COLO829 (cell line): ENCODE results near the gene GDE1.
"Not testable (repeated sequence)": the region's sequence is repeated elsewhere in the genome, so short reads cannot be mapped to it uniquely, and the experiment has no call there.

ENCODE experiments used
- DNase-seq: peaks from one replicate; pipeline ENCODE4 v3.0.0; 2012; ENCODE audit warnings: low spot score

The GDE1 gene, protein sequence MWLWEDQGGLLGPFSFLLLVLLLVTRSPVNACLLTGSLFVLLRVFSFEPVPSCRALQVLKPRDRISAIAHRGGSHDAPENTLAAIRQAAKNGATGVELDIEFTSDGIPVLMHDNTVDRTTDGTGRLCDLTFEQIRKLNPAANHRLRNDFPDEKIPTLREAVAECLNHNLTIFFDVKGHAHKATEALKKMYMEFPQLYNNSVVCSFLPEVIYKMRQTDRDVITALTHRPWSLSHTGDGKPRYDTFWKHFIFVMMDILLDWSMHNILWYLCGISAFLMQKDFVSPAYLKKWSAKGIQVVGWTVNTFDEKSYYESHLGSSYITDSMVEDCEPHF

GRCh38 chr16:19521471-19522396 is at the start of gene GDE1:
Gene GDE1 (minus strand): TSS chr16:19522098. CDS start chr16:19521964, 134 bp downstream.
- DNase-seq, result peak; percentile 90

GRCh38 chr16:19567560-19567959 is 45.7 kb upstream of the GDE1 start:
- no peak for DNase-seq

- DNase-seq, result no peak
Measured at GRCh38 chr16:19566362-19566761, 44.5 kb upstream of the GDE1 start.

GRCh38 chr16:19563377-19563776 is 41.5 kb upstream of the GDE1 start:
- no peak for DNase-seq

DNA sequence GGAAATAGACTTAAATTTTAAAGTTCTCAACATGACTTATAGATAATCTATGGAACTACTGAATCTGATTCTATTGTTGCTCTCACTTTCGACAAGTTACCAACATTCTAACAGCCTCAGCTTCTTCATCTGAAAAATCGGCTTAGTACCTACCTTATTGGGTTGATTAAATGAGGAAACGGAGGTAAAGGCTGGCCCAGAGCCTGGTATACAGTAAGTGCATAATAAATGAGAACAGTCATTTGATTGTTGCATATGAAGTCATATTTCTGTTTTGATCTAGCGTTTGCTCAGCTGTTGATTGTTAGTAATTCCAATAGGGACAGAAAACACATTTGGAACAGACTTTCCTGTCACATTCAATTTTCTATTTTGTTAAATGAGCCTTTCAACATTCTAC is 38.2 kb upstream of the GDE1 start:
- DNase-seq, result no peak

DNA sequence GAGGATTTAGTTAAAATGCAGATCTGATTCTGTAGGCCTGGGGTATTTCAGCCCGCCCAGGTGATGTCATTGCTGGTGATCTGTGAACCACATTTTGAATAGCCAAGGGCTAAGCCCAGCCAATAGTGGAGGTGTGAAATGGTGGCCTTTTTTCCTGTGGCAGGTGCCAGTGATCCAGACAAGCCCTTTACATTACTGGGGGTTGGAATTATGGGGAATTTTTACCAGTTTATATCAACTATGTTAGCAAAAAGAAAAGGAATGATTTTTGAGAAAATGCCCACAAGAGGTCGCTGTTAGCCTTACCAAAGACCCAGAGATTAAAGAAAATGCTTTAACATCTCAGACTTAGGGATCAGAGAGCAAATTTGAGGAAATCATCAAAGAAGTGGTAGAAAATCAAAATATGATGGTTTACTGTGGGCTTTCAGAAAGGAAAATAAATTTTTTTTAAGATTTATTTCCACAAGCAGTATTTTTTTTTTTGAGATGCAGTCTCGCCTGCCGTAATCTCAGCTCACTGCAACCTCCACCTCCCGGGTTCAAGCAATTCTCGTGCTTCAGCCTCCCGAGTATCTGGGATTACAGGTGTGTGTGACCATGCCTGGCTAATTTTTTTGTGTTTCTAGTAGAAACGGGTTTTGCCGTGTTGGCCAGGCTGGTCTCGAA is 37.5 kb upstream of the GDE1 start:
- DNase-seq, result peak; percentile 52

GRCh38 chr16:19555938-19556771 is 34.3 kb upstream of the GDE1 start:
- peak; percentile 13 for DNase-seq

- peak; percentile 97 for DNase-seq
Measured at GRCh38 chr16:19555186-19555937, 33.5 kb upstream of the GDE1 start, which contains the start of gene VPS35L. Gene VPS35L (plus strand): TSS chr16:19555703. CDS start chr16:19555730, 27 bp downstream.

DNA sequence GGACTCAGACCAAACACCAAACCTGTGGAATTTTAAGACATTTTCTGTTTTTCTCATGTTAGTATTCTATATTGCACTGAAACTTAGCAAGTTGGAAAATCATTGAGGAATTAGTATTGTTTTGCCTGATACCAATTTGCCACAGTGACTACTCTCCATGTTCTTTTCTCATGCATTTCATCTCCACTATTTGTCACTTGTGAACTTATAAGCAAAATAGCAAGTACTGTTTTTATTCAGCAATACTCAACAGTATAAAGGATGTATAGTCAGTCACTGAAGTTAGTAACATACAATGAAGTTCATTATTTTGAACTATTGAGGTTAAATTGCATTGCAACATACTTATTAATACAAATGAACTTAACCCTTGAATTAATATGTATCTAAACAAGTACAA is 27.8 kb upstream of the GDE1 start:
- DNase-seq, result no peak

DNA sequence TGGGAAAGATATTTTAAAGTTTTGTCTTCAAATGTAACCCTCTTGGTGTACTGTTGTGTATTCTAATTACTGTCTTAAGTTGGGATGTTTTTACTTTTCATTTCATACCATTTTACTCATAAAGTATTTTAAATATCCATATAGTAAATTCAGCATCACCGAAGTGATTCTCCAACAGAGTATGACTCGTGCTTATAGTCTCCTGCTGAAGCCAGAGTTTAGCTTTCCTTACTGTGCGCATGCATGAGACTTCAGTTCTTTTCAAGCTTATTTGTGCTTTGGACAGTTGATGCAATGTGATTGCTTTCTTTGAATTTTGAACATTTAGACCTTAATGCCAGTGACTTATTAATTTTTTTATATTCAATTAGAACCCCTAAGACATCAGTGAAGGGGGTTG is 26.2 kb upstream of the GDE1 start:
- no peak for DNase-seq

DNA sequence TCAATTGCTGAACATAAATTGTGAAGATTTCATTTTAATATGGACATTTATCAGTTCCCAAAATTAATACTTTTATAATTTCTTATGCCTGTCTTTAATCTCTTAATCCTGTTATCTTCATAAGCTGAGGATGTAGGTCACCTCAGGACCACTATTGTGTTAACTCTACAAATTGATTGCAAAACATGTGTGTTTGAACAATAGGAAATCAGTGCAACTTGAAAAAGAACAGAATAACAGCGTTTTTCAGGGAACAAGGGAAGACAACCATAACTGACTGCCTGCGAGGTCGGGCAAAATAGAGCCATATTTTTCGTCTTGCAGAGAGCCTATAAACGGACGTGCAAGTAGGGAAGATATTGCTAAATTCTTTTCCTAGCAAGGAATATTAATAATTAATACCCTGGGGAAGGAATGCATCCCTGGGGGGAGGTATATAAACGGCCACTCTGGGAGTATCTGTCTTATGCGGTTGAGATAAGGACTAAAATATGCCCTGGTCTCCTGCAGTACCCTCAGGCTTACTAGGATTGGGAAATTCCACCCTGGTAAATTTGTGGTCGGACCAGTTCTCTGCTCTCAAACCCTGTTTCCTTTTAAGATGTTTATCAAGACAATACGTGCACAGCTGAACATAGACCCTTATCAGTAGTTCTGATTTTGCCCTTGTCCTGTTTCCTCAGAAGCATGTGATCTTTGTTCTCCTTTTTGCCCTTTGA is 21.5 kb upstream of the GDE1 start:
- DNase-seq, result not testable (repeated sequence)

DNA sequence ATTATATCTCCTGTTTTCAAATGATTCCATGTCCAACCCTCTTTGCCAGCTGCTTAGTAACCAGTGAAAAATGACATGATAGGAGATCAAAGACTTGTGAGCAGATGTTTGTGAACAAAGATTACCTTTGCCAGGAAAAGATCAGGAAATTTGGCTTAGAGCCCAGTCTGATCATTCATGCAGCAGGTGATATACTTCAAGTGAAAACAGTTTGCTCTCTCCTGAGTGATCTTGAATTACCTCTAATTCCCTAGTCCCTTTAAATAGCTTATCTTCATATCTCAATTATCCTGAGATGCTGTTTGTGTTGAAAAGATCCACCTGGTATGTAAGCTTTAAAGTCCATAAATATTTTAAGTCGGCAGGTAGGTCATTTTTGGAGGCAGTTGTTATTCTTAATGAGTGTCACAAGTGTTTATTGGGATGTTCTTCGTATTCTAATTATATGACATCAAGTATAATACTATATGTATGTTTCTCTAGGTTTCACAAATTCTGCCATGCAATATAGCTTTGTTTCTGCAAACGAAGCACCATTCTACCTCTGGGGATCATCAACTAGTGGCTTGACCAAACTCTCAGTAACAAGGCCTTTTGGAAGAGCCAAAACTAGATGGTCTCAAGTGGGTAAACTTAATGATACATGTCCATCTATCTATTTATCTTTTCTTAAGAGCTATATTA is 20.4 kb upstream of the GDE1 start:
- no peak for DNase-seq

GRCh38 chr16:19540241-19540970 is 18.5 kb upstream of the GDE1 start:
- DNase-seq, result no peak

DNA sequence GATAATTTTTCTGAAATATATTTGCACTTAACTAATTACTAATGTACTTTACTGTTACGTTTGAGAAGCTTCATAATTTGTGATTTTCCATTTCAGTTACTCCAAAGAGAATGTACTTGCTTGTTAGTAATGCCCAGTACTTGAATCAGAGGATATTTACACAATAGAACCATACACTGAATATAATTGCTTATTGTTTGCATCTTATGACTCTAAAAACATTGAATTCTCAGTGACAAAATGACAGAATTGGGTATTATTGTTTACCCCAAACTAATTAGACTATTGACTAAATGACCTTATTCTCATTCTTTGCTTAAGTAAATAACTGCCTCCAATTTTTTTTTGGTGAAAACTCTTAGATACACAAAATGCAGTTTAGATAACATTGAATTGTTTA is 10.7 kb upstream of the GDE1 start:
- DNase-seq, result no peak

- no peak for DNase-seq
Measured at GRCh38 chr16:19528666-19529065, 6.8 kb upstream of the GDE1 start.

- DNase-seq, result no peak
Measured at GRCh38 chr16:19527161-19527560, 5.3 kb upstream of the GDE1 start.

GRCh38 chr16:19525385-19525723 is 3.5 kb upstream of the GDE1 start:
- no peak for DNase-seq

DNA sequence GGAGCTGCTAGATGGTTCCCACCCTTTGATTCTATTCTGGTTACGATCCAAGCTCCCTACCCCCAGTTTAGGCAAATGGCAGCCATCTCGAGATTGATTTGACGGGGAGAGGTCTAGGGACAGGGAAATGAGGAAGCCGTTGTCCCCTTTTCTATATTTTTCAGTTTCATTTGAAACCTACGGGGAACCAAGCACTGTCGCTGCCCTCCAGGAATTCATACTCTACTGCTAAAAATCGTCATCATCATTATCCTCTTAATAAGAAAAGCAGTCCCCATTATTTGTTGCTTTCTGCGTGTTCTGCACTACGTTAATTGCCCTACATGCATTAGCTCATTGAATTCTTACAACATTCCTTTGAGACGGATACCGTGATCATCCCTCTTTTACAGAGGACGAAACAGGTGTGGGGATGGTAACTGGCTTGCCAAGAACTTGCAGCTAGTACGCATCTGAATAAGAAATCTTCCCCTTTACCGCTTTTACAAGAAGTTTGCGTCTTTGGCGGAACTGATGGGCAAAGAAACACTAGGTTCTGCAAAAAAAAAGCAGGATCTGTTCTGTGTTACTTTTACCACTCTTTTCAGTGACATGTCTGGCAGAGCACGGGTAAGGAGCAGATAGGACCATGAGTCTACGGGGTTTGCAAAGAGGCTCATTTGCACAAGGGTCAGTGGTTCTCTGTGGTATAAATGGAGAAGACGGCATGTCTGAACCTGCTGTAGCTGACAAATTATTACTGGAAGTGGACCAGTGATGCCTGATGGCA is 2.9 kb upstream of the GDE1 start:
- DNase-seq, result no peak

GRCh38 chr16:19524356-19524615 is 2.4 kb upstream of the GDE1 start:
- no peak for DNase-seq
